Smooth muscle cell of the brain vasculature (primary cell): ENCODE results near the gene CHD6.

Source experiments
- DNase-seq: peaks from one replicate; pipeline ENCODE4 v3.0.0-alpha.2; 2012; ENCODE audit warnings: low read depth, low spot score

CHD6 gene

DNA sequence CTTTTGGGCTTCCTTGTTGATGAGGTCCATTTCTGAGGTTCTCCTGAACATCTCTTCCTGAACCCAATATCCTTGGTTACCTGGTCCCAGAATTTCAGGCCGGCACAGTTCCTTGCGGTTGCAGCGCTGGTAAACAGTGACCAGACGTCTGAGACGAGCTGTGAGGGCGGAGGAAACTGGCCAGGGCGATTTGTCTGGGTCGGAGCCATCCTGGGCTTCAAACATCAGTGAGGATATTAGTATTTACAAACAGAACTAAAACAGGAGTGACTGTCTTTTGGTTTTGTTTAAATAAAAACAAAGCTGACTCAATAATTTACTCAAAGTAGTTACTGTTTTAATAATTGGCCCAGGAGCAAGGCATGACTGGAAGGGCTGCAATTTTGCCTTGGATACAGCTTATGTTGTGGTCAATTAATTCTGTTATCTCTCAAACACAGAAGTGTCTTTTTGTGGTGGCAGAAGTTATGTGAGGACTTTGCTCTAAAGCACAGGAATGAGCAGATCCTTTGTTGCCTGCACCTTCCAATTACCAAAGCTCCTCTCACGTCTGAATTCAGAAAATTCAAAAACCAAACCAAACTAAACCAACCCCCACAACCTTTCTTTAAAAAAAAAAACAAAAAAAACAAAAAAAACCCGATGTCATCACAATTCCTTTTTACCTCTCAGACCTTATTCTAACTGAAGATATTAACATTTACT is 192.8 kb downstream of the CHD6 start:
- DNase-seq: no peak

DNA sequence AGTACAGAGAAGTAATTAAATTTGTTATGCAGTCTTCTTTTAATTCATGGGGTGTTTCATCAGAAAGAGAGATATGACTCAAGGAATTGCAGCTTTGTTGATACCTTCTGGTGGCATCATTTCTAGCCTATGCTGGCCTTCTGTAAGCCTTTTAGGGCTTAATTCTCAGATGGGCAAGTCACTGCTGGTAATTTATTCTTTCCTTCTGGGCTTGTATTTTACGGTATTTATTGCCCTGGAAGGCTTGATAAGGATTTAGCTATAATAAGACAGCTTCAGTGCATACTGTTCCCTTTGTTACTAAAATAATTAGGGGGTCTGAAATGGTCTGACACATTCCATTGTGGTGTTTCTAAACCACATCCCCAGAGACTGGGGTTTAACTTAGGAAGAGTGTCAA is 193.6 kb downstream of the CHD6 start:
- no peak for DNase-seq

DNA sequence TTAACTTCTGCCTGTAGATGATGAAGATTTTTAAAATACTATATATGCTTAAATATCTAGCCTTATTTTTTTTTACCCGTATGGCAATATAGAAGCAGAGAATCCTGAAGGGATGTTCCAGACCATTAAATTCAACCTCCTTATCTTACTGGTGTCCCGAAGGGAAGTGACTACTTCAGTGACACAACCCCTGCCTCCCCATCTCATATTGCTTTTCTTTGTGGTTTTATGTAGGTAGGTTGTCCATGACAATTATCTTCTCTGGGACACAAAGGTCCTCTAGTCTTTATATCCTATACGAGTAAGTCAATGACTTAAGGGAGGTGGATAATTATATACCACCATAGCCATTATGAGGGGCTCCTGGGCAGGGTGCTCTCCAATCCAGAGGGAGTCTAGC is 194.2 kb downstream of the CHD6 start:
- no peak for DNase-seq

DNA sequence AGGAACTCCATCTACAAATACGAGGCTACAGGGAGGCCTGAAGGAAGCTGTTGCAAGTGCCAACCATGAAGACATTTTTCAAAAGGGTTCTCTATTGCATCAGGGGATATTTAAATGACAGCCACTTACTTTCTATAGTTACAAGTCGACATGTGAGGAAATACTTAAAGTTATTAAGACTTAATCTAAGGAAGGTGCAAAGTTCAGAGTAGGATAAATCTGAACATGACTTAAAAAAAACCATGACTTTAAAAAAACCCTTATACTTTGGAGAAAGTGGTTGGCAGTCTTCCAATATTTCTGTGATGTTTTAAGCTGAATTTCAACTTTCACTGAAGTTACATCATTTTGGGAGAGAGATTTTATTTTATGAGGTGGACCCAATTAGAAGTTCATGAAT is 195.2 kb downstream of the CHD6 start:
- no peak for DNase-seq

DNA sequence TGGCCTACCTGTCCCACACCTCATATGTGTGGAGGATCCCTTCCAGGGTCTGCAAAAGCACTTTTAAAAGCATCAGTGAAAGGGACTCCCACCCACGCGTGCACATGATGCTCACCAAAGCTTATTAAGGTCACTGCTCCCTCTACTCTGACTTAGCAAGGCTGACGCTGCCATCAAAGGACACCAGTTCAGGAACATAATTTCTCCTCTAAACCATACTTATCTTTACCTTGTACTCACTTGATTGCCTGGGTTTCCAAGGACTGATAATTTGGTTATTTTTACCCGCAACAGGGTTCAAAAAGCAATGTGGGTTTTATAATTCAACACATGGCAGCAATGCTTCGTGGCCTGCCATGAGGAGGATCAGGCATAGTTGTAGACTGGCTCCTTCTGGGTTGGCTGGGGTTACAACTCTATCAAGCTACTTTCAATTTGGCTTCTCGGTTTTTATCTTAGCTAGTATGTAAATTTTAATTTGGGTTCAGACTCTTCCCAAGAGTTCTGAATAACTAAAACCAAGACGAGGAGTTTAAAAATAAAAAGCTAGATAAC is 199.4 kb downstream of the CHD6 start:
- DNase-seq: no peak

DNA sequence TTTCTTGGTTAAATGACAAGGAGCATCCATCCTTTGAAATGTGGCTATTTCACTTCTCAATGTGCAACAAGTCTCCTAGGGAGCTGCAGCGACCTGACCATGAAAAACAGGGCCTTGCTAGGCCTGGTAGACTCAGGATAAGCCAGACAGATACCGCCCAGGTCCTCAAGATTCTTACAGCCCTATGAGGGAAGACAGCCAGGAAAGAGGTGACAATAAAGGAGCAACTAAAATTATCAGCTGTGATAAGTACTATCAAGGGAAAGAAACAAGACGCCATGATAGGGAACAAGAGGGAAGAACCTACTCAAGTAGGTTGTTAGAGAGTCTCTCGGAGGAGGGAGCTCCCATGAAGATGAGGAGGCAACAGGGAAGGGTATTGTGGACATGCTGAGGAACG is 200.1 kb downstream of the CHD6 start:
- DNase-seq: no peak

DNA sequence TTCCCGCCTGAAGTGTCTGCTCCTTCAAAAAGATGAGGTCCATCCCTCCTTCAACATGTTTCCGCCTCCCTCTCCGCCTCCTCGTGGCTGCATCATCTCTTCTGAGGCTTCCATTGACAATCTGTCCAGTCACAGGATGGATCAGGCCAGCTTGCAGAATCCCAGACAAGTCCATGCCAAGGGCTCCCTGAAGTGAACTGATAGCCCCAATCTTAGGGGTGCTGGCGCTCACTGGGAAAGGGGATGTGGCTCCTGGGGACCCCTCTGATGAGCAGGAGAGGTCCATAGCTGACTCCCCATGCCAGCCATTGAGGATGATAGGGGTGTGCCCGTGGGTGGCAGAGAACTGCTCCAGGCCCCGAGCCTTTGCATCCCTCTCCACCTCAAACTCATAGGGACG is 203.0 kb downstream of the CHD6 start:
- DNase-seq: no peak

DNA sequence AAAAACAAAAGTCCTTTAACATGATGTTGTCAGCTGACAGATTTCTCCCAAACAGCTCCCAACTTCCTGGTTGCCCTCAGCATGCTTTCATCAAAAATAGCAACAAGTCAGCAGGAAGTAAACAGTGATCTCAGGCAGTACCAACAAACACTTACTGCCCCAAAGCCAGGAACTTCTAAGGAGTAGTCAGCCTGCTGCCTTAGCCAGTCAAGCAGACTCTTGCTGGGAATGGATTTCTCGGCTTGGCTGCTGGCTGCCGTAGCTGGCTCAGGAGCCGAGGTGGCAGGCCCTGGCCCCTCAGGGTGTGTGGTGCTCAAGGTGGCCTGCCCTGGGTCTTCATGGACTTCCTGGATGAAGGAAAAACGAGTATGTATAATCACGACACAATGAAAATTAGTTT is 205.0 kb downstream of the CHD6 start:
- DNase-seq: no peak

DNA sequence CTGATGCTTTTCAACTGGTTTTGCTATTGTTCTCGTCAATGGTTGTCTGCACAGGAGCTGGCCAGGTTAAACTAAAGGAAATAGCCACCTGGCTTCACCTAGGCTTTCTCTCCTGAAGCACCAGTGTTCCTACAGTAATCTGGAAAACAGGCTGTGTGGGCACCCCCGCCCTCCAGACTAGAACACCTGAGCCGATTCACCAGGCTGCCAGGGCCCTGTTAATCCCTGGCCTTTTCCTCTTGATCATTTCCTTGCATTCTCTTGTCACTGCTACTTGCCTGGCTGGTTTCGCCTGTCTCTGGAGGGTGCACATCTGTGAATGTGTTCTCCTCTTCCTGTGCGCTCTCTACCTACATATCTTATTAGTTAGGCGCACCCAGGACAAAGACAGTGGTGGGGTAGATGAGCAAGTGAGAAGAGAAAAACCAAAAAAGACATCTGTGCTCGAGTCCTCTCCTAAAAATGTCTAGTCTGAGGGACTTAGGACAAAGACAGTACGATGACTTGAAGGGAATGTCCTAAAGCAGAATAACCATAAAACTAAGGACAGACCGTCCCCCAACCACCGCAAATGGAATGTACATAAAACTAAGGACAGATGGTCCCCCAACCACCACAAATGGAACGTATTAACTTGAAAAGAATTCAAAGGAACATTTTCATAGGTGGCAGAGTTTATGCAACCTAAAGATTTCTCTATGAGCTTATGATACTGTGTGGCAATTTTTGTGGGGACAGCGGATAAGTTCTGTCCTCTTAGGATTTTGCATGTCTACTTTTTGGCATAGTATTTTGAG is 205.7 kb downstream of the CHD6 start:
- no peak for DNase-seq

DNA sequence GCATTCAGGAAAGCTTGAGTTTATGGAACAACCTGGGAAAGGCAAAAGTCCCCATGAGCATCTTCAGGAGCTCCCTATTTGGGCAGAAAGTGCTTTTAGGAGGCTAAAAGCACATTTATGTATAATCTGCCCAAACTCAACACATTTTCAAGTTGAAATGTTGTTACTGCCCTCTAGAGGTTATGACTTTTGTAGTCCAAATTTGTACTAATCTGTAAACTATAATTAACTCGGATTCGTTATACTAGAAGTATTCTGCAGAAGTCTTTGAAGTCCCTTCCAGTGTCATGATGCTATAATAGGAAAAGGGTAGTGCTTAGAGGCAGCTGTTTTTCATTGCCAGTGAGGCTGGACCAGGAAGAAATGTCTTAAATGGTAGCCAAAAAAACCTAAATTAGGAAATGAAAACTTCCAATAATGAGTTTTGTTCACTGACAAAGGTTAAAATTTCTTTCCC is 206.8 kb downstream of the CHD6 start:
- no peak for DNase-seq

DNA sequence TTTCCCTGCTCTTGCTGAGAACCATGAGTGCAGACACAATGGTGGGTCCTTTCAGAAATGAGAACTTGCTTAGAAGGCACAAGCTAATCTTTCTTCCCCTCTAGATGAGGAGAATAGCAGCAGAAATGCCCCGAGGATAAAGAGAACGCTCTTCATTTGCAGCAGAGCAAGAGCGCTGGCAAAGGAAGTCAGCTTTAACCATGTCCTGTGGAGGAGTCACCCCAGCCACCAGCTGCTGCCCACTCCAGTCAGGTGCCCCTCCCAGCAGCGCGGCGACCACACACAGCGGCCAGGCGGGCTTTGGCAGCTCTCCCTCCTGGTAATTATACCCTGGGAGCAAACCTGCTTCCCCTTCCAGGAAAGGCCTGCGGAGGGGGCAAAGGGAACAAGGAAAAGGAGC is 209.2 kb downstream of the CHD6 start:
- no peak for DNase-seq

DNA sequence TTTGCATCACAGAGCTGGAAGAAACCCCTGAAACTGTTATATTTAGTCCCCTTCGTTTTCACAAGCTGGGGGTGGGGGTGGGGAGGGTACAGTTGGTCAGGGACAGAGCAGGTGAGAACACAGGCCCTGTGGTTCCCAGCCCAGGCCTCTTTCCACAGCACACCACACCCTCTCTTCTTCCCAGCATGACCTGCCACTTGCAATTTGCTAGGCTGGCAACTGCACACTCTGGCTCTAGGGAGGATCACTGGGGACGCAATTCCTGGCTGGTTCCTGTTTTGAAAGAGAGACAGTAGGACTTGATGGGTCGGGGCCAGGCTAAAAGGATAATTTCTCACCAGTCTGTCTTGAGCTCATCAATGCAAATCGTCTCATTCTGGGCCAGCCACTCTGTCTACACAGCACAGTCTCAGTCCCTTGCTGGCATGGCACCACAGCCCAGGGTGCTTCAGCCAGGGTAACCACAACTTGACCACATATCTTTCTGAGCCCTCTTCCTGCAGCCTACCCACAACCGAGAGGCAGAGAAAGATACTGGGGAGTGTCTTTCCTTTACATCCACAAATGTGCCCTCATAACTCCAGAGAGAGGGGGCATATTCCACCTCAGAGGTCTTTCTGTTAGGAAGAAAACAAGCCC is 209.9 kb downstream of the CHD6 start:
- DNase-seq: no peak

DNA sequence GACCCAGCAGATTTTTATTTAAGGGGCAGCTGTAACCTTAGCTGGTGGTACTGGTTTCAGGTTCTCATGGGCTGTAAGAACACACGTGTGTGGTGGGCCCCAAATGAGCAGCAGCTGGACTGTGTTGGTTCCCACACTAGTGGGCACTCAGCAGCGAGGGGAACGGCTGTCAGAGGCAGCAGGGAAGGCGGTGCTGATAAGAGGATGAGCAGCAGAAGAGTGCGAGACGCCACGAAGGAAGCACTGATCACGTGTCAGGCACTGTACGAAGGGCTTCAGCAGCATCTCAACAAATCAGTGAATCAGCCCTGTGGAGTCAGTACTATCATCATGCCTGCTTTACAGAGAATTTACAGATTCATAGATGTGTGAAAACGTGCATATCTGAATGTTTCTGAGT is 210.6 kb downstream of the CHD6 start:
- DNase-seq: no peak

DNA sequence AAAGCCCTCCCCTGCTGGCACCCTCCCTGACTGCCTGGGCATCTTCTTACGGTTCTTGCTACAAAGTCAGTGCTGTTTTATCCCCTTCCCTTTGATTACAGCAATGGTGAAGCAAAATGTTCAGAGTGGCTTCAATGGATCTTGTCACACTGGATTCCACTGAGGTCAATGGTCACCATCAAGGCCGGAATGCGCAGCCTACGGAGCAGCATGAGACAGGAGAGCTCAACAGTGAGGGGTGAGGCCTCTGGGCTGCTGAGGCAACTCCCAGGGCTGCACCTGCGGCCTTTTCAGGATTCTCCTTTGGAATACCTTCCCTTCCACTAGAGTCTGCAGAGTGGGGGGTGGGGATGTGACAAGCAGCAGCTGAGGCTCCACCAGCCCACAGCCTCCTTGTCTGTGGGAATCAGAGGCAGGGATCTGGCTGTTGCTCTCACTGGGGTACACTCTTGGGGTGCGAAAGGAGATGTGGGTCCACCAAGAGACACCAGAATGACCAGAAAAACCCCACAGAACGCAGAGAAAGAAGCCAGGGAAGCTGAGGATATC is 211.2 kb downstream of the CHD6 start:
- no peak for DNase-seq

DNA sequence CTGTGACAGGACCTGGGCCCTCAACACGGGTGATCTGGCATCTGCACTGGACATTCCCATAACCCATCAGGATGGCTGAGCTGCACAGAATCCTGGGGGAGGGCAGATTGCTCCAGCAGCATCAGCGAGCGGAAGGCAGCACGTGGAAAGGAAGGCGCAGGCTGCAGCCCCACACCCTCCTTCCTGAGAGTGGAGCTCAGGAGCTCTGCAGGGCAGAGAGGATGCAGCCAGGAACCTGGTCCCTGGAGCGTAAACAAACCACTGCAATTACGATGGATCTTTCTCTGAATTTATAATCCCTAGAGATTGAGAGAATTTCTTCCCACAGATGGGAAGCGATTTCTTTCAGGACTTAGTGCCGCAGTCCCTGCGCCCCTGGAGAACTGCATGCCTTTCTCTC is 211.8 kb downstream of the CHD6 start:
- DNase-seq: no peak

DNA sequence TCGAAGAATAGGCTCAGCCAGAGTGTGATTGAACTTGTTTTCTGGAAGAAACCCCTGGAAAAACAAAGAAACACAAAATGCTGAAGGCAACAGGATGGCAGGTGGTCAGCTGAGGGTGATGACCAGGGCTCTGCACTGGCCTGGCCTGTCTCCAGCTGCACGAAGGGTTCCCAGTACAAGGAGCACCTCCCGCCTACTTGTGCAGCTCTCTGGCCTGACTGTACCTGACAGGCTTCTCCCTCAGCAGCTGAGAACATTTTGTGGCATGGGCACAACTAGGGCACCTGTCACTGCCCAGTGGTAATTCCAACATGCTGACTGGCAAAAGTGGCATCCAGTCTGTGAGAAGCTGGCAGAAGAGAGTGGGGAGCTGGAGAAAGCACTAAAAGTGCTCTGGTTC is 212.7 kb downstream of the CHD6 start:
- DNase-seq: no peak

DNA sequence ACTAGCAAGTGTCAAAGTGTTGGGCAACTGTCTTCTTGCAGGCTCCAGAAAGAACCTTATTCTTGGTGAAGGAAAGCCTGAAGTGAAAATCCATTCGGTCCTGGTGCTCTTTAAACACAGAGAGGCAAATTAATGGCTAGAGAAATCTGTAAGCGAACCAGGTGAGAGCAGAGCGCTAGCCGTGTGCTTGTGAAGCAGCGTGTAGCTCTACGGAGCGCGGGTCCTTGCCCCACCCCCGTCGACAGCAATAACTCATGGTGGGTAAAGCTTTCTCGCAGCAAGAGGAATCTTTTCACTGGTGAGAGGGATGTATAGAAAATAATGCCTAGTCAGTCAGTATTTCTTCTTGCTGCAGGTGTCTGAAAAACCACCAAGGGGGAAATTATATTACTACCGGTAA is 214.6 kb downstream of the CHD6 start:
- DNase-seq: no peak

DNA sequence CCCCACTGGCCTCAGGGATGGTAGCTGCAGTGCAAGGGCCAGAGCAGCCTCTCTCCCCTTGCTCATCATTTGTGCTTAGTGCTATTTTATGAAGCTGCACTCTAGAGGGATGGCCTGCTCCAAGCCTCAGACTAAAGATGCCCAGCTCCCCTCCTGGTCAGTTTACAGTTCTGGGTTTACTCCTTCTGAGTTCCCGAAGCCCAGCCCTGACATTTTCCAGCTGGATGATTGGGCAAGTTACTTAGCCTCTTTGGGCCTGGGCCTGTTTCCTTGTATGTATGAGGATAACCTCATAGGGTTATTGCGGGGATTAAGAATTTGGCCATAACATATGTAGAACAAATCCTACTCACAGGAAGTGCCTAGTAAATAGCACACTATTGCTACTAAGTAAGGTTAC is 219.8 kb downstream of the CHD6 start:
- DNase-seq: no peak

DNA sequence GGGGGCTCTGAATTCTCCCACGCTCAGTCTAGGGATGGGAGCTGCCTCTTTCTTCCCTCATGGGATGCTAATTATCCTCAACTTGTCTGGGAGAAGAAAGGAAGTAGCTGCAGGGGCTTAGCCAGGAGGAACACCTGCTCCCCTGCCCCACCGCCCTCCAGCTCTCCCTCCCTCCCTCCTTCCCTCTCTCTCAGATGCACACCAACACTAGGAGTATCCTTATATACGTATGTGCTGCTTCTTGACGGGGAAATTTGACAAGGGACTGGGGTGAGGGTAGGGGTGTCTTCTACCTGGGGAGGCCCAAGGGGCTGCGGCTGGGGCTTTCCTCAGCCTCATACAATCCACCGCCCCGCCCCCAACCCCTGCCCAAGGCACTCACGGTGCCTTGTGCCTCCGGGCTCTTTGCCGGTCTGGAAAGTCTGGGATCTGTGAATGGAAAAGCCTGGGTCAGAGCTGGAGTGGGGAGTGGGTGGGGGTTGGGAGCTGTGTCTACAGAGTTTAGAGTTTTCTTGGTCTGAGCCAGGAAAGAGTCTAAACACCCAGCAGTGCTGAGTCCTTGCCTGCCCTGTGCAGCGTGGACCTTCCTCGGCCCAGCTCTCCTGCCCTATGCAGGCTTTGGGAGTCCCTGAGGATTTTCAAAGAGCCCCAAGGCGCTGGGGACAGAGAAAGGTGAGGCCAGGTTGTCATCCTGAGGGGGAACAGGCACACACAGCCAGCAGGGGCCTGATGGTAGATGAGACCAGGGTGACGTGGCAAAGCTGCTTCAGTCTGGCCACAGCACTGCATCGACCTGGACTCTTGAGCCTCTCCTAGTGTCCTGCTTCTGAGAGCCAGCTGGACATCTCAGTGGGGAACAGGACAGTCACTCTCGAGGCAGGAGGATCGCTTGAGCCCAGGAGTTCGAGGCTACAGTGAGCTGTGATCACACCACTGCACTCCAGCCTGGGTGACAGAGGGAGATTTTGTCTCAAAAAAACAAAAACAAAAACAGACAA is 222.2 kb downstream of the CHD6 start:
- no peak for DNase-seq

DNA sequence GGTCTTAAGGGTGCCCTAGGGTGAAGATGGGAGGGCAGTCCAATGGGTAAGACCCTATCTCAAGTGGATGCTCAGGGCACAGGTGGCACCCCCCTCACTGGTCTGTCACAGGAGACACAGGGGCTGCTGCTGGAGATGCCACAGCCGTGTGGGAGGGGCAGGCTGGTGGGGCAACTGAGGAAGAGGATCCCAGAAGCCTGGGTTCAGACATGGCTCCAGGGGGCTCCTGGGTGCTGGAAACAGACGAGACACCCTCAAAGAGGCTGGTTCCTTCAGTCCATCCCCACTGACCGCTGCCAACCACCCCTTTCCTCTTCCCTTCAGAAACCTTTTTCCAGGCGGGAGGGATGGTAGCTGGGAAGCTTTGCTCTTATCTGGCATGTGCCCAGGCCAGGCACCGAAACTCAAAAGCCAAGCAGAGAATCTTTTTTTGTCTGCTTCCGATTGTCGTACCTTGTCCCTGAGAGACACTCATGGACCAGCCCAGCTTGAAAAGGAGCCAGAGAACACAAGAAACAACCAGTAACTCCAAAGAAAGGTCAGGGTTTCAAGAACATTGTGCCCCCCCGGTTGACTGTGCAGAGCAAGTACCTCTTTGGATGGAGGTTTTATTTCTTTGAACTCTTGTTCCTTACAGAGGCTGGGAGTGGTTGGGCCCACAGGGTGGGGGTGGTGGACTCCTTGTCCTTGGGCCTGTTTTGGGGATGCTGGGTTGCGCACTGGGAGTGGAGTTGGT is 223.1 kb downstream of the CHD6 start:
- no peak for DNase-seq
